ENCODE results near the gene ZFP69B.

DNA sequence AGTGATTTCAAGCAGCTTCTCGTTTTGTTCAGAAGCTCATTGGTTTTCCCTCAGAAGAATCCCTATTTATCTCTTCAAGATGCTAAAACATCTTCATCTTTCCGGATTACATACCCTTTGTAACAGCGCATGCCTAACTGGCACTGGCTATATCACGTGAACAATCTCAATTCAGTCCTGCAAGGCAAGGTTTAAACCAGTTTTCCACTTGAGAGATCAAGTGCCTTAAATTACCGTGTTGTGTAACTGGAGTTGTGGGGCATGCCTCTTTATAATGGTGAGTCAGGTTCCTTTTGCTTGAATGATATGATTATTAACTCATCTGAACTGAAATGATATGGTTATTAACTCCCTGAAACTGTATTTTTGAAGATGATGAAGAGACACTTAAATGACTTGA lies 11.0 kb upstream of the ZFP69B start:
- TF ChIP-seq, protein P1, sequence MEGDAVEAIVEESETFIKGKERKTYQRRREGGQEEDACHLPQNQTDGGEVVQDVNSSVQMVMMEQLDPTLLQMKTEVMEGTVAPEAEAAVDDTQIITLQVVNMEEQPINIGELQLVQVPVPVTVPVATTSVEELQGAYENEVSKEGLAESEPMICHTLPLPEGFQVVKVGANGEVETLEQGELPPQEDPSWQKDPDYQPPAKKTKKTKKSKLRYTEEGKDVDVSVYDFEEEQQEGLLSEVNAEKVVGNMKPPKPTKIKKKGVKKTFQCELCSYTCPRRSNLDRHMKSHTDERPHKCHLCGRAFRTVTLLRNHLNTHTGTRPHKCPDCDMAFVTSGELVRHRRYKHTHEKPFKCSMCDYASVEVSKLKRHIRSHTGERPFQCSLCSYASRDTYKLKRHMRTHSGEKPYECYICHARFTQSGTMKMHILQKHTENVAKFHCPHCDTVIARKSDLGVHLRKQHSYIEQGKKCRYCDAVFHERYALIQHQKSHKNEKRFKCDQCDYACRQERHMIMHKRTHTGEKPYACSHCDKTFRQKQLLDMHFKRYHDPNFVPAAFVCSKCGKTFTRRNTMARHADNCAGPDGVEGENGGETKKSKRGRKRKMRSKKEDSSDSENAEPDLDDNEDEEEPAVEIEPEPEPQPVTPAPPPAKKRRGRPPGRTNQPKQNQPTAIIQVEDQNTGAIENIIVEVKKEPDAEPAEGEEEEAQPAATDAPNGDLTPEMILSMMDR (optimal IDR thresholded peaks at IDR 0.05 in 1 of 3, IDR thresholded peaks at IDR 0.05 in 1 of 3, conservative IDR thresholded peaks at IDR 0.05 in 1 of 3; ENCODE audit: extremely low read depth in 1 of 3, insufficient read depth in 2 of 3, low read length in 3 of 3) = no peak
- no peak for TF ChIP-seq EZH2 (IDR thresholded peaks at IDR 0.05; ENCODE audit: low read length)

Data from keratinocyte (primary cell).